Choroid plexus epithelial cell (primary cell): ENCODE measurements around the gene WBP1.
A peak's percentile ranks its signal among the peaks of the same experiment; 100 is the strongest.
"Not testable (repeated sequence)": the region's sequence is repeated elsewhere in the genome, so short reads cannot be mapped to it uniquely, and the experiment has no call there.

ENCODE experiments used
- DNase-seq: peaks from one replicate; pipeline ENCODE4 v3.0.0-alpha.2; 2010; ENCODE audit warnings: low read depth
- H3K4me3 ChIP-seq: 2 replicates; pipeline ENCODE4 v1.5.1; 2011; ENCODE audit warnings: low read depth, mild to moderate bottlenecking, control low read depth, low read length, moderate library complexity
- TF ChIP-seq, protein P1 (sequence below): conservative IDR thresholded peaks from 2 replicates; pipeline ENCODE4 v1.5.1; 2011; ENCODE audit warnings: low read depth, mild to moderate bottlenecking, control low read depth, inconsistent platforms, low read length, moderate library complexity

Gene WBP1

DNA sequence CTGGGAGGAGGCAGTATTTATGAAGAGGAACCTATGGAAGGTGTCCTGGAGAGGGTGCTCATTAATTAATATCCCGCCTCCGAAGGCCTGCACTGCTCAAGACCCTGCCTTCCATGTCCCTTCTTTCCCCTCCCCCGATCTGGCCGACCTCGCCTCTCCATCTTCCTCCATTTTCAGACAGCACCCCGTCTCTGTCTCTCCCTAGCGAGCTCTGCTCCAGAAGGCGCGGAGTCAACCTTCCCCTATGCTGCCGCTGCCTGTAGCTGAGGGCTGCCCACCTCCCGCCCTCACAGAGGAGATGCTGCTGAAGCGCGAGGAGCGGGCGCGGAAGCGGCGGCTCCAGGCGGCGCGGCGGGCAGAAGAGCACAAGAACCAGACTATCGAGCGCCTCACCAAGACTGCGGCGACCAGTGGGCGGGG, 1.1 kb upstream of the WBP1 start:
- H3K4me3 ChIP-seq: peak overlapping the region; percentile 74
- TF ChIP-seq, protein P1, sequence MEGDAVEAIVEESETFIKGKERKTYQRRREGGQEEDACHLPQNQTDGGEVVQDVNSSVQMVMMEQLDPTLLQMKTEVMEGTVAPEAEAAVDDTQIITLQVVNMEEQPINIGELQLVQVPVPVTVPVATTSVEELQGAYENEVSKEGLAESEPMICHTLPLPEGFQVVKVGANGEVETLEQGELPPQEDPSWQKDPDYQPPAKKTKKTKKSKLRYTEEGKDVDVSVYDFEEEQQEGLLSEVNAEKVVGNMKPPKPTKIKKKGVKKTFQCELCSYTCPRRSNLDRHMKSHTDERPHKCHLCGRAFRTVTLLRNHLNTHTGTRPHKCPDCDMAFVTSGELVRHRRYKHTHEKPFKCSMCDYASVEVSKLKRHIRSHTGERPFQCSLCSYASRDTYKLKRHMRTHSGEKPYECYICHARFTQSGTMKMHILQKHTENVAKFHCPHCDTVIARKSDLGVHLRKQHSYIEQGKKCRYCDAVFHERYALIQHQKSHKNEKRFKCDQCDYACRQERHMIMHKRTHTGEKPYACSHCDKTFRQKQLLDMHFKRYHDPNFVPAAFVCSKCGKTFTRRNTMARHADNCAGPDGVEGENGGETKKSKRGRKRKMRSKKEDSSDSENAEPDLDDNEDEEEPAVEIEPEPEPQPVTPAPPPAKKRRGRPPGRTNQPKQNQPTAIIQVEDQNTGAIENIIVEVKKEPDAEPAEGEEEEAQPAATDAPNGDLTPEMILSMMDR: no peak
- peak; percentile 58 for DNase-seq

DNA sequence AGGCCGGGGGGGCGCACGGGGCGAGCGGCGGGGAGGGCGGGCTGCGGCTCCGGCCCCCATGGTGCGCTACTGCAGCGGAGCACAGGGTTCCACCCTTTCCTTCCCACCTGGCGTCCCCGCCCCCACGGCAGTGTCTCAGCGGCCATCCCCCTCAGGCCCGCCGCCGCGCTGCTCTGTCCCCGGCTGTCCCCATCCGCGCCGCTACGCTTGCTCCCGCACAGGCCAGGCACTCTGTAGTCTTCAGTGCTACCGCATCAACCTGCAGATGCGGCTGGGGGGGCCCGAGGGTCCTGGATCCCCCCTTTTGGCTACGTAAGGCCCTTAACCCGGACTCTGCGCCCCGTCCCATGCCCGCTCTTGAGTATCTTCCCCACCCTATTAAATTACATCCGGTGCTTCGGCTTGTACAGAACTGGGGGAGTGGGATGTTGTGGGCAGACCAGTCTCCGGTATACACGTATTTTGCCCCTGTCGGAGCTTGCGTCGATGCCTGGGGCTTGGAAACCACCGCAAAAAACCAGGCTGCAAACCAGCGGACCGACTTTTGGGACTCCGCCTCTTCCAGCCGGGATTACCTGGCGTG, 598 bp upstream of the WBP1 start:
- H3K4me3 ChIP-seq: peak overlapping the region; percentile 74
- TF ChIP-seq, protein P1: no peak
- DNase-seq: no peak

DNA sequence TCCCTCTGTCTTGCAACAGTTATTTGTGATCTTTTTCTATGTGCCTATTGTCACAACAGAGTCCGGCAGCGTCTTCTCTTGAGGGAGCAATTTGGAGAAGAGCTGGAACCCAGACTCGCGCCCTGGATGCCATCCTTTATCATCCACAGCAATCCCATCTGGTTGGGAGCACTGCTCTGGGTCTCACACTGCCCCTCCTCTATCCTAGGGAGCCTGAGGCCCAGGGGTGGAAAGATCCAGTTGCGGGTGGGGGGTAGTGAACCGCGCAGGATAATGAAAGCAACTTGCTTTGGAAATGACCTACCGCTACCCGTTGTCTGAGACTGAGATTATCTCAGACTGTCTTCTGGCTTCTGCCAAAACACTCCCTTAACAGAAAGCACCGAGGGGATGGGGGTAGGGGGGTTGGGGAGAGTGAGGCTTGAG, 713 bp downstream of the WBP1 start:
- H3K4me3 ChIP-seq: peak overlapping the region; percentile 82
- no peak for DNase-seq
- TF ChIP-seq, protein P1: no peak

DNA sequence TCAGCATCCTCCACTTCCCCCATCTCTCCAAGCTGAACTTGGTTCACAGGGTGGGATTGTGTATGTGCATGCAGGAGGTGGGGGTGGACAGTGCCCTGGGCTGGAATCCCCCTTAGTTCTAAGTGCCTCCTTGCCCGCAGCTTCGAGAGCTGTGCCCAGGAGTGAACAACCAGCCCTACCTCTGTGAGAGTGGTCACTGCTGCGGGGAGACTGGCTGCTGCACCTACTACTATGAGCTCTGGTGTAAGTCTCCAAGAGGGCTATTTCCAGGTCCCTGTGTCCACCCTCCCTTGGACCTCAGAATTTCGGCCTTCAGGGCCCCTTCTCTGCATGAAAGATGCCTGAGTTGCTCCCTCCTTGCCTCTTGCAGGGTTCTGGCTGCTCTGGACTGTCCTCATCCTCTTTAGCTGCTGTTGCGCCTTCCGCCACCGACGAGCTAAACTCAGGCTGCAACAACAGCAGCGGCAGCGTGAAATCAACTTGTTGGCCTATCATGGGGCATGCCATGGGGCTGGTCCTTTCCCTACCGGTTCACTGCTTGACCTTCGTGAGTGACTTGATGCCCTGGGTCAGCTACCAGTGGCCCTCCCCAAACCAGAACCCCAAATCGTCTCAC, 1.4 kb downstream of the WBP1 start:
- H3K4me3 ChIP-seq: peak overlapping the region; percentile 82
- not testable (repeated sequence) for DNase-seq

DNA sequence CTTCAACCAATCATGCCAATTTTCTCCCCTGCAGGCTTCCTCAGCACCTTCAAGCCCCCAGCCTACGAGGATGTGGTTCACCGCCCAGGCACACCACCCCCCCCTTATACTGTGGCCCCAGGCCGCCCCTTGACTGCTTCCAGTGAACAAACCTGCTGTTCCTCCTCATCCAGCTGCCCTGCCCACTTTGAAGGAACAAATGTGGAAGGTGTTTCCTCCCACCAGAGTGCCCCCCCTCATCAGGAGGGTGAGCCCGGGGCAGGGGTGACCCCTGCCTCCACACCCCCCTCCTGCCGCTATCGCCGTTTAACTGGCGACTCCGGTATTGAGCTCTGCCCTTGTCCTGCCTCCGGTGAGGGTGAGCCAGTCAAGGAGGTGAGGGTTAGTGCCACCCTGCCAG, 1.9 kb downstream of the WBP1 start:
- not testable (repeated sequence) for H3K4me3 ChIP-seq, DNase-seq

- DNase-seq: no peak
- no peak overlapping the region for H3K4me3 ChIP-seq
- TF ChIP-seq, protein P1: peak; percentile 43
Measured at GRCh38 chr2:74461187-74462053, 3.2 kb downstream of the WBP1 start.

DNA sequence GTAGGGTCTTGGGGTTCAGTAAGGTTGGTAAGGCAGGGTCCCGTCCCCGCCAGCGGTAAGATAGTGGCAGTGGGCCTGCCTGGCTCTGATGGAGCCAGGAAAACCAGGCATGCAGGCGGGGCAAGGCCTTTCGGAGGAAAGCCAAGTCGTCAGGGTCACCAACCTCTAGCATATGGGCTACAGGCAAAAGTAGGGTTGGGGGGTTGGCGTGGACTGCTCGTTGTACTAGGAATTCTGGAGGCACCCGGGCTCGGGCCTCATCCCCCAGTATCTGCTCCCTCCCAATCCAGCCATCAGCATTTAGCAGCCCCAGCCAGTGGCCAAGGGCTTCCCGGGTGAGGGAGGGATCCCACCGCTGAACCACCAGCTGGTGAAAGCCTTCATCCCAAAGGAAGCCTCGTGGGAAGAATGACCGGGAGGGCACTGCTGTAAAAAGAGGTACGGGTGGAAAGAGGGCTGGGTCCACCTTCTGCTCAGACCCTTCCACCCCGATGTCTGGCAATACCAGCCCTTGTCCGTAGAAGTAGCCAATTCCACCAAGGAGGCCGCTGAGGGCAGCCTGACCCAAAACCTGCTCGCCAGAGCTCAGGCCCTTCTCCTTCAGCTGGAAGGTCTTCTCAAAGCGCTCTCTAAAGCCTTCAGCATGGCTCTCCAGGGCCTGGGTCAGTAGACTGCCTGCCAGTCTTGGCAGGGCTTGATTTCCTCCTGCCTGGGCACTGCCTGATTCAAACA, 4.0 kb downstream of the WBP1 start:
- no peak for DNase-seq
- H3K4me3 ChIP-seq: no peak overlapping the region
- TF ChIP-seq, protein P1: no peak
